Uterus (tissue), 4 donors: Measurements from ENCODE around the gene PHF2. TPM values are rescaled to one million over a fixed set of nuclear protein-coding genes. Genes with fewer than 3 reads are reported as not detected.

Source experiments
- DNase-seq, 2 donors: peaks; one replicate each; pipeline ENCODE4 v3.0.0-alpha.2; 2019 to 2020
- H3K27ac ChIP-seq, 2 donors: fragments of 200-600 bp; sonication (generic); 1 replicate in 1 of 2; 2 replicates in 1 of 2; pipeline ENCODE4 v1.5.1; 2016 to 2018
- H3K27me3 ChIP-seq, 2 donors: fragments of 200-600 bp; sonication (generic); one replicate each; pipeline ENCODE4 v1.5.1; 2018 to 2019; ENCODE audit warnings: control low read depth in 1 of 2
- H3K36me3 ChIP-seq, 2 donors: fragments of 200-600 bp; sonication (generic); one replicate each; pipeline ENCODE4 v1.5.1; 2019; ENCODE audit warnings: control low read depth in 1 of 2
- H3K4me1 ChIP-seq, 2 donors: fragments of 200-600 bp; sonication (generic); one replicate each; pipeline ENCODE4 v1.5.1; 2018 to 2019; ENCODE audit warnings: control low read depth in 1 of 2
- H3K4me3 ChIP-seq, 2 donors: fragments of 200-600 bp; sonication (generic); 1 replicate in 1 of 2; 2 replicates in 1 of 2; pipeline ENCODE4 v1.5.1; 2018 to 2019; ENCODE audit warnings: mild to moderate bottlenecking in 1 of 2
- H3K9me3 ChIP-seq, 2 donors: fragments of 200-600 bp; sonication (generic); one replicate each; pipeline ENCODE4 v1.5.1; 2019; ENCODE audit warnings: control low read depth in 1 of 2
- CTCF ChIP-seq, 4 experiments: fragments of 200-600 bp in 2 of 4; fragments of 450-650 bp in 2 of 4; sonication (generic) in 2 of 4; IDR thresholded peaks; one replicate each; pipeline ENCODE4 v1.5.1; 2016 to 2019; ENCODE audit warnings: antibody characterized with exemption in 4 of 4, mild to moderate bottlenecking in 2 of 4, moderate library complexity in 1 of 4
- POLR2A ChIP-seq, 2 donors: fragments of 450-650 bp; IDR thresholded peaks; one replicate each; pipeline ENCODE4 v1.6.1; 2016; ENCODE audit warnings: antibody characterized with exemption in 2 of 2, mild to moderate bottlenecking in 1 of 2, moderate library complexity in 1 of 2
- intact Hi-C: fragments of 100-400 bp; cut with DNase I; formaldehyde crosslinking; loops from one replicate; pipeline ENCODE4 v1.15.1; 2023; ENCODE audit warnings: low total_unique reads
- total RNA-seq, 4 donors: library from RNA; depleted of rRNA in 3 of 4; stranded (reverse); fragments of >200 nt in 3 of 4; gene quantifications; one replicate each; pipeline versions ENCODE4 v1.1.0 to v1.2.4, GENCODE V29; 2014 to 2023
- donor health status: DM: yes; HTN: yes; CAD: no.

The PHF2 gene
- total RNA-seq, 4 donors from 2014 or later, result 7.7 to 54.5 (median 25.0) TPM

- TF ChIP-seq CTCF (IDR thresholded peaks at IDR 0.05), result no peak
- no peak for TF ChIP-seq POLR2A (IDR thresholded peaks at IDR 0.05)
- H3K9me3 ChIP-seq, result no peaks in the 10 kb centered on the region
- no peaks in the 10 kb centered on the region for H3K27me3 ChIP-seq
- H3K4me1 ChIP-seq, result peaks cover 0 to 11% of the 10 kb centered on the region in 2 donors
- no peak overlapping the region for H3K27ac ChIP-seq
- H3K36me3 ChIP-seq, result no peaks in the 10 kb centered on the region
- intact Hi-C loops, result no loop called here
- H3K4me3 ChIP-seq, result no peak overlapping the region
- DNase-seq, result no peak
These were observed 3.5 kb downstream of the PHF2 start for GRCh38 chr9:93579711-93580516.

- H3K27me3 ChIP-seq, result no peaks in the 10 kb centered on the region
- no peak for DNase-seq
- H3K36me3 ChIP-seq, result no peaks in the 10 kb centered on the region
- no peak overlapping the region for H3K4me3 ChIP-seq
- intact Hi-C loops, result no loop called here
- TF ChIP-seq CTCF (IDR thresholded peaks at IDR 0.05) (no peak), POLR2A (IDR thresholded peaks at IDR 0.05) (no peak)
- no peak overlapping the region for H3K27ac ChIP-seq
- no peaks in the 10 kb centered on the region for H3K9me3 ChIP-seq
- H3K4me1 ChIP-seq, result peaks cover 0 to 11% of the 10 kb centered on the region in 2 donors
These were observed 4.4 kb downstream of the PHF2 start for GRCh38 chr9:93580654-93581380.

GRCh38 chr9:93582115-93582514 is 5.7 kb downstream of the PHF2 start:
- intact Hi-C loops, result no loop called here
- Histone ChIP-seq H3K4me1 (peaks cover 0 to 22% of the 10 kb centered on the region in 2 donors), H3K4me3 (no peak overlapping the region), H3K36me3 (no peaks in the 10 kb centered on the region), H3K9me3 (no peaks in the 10 kb centered on the region), H3K27ac (no peak overlapping the region), H3K27me3 (no peaks in the 10 kb centered on the region)
- no peak for DNase-seq
- no peak for TF ChIP-seq POLR2A (IDR thresholded peaks at IDR 0.05)
- TF ChIP-seq CTCF (IDR thresholded peaks at IDR 0.05), result no peak

DNA sequence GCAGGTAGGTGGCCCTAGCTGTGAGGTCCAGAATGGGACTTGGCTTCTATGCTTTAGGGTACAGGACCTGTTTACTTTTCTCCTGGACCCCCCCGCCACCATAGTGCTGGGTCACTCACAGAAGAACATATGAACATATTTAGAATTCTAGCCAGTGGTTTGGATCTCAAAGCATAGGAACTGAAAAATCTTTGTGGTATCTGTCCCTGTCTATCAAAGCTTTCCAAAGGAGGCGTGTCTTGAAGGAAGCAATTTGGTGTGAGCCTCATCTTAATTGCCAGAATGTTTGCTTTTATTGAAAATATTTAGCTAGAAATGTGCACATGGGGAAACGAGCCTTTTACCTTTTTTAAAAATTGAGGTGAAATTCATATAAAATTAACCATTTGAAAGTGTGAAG is 6.2 kb downstream of the PHF2 start:
- Histone ChIP-seq H3K36me3 (no peaks in the 10 kb centered on the region), H3K4me1 (peaks cover 0 to 27% of the 10 kb centered on the region in 2 donors), H3K27ac (no peak overlapping the region), H3K4me3 (no peak overlapping the region), H3K27me3 (no peaks in the 10 kb centered on the region), H3K9me3 (no peaks in the 10 kb centered on the region)
- no peak for DNase-seq
- intact Hi-C loops, result no loop called here
- no peak for TF ChIP-seq CTCF (IDR thresholded peaks at IDR 0.05)
- no peak for TF ChIP-seq POLR2A (IDR thresholded peaks at IDR 0.05)

DNA sequence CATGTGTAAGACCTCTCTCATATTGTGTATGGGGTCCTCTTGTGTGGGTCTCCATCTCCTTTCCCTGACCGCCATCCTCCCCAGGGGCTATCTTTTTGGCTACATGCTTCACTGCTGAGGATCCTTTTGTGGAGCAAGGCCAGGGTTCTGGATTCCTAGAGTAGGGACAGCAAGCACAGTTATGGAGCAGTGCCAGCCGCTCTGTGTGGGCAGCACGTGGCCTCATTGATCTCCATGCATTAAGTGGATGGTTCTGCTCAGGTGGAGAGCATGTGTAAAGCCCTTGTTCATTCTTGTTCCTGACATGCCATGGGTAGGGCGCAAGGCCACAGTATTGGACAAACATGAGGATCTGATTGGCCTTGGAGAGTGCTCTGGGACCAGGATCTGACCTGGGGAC is 8.9 kb downstream of the PHF2 start:
- Histone ChIP-seq H3K27me3 (no peaks in the 10 kb centered on the region), H3K36me3 (no peaks in the 10 kb centered on the region), H3K4me1 (peaks cover 0 to 30% of the 10 kb centered on the region in 2 donors), H3K9me3 (no peaks in the 10 kb centered on the region), H3K27ac (no peak overlapping the region), H3K4me3 (no peak overlapping the region)
- intact Hi-C loops, result no loop called here
- no peak for DNase-seq
- TF ChIP-seq CTCF (IDR thresholded peaks at IDR 0.05) (no peak), POLR2A (IDR thresholded peaks at IDR 0.05) (no peak)
